Endodermal cell (in vitro differentiated cells): Measurements from ENCODE around the gene BPGM. TPM values are rescaled to one million over a fixed set of nuclear protein-coding genes. Genes with fewer than 3 reads are reported as not detected.
A peak's percentile ranks its signal among the peaks of the same experiment; 100 is the strongest.

Experiments used
- DNase-seq: peaks from one replicate; pipeline ENCODE4 v3.0.0-alpha.2; 2017
- H3K27ac ChIP-seq: 2 replicates; pipeline ENCODE4 v1.5.1; 2013; ENCODE audit warnings: mild to moderate bottlenecking, low read depth, low read length, moderate library complexity
- H3K27me3 ChIP-seq: 2 replicates; pipeline ENCODE4 v1.6.1; 2013; ENCODE audit warnings: mild to moderate bottlenecking, low read length, moderate library complexity; ENCODE audit not compliant: insufficient read depth, control insufficient read depth, poor library complexity, severe bottlenecking
- H3K36me3 ChIP-seq: 2 replicates; pipeline ENCODE4 v1.7.0; 2013; ENCODE audit warnings: mild to moderate bottlenecking, low read length, moderate library complexity; ENCODE audit not compliant: control insufficient read depth, insufficient read depth
- H3K4me1 ChIP-seq: one replicate; pipeline ENCODE4 v1.7.0; 2013; ENCODE audit warnings: low read length; ENCODE audit not compliant: control insufficient read depth, insufficient read depth
- H3K4me3 ChIP-seq: 2 replicates; pipeline ENCODE4 v1.5.1; 2013; ENCODE audit warnings: mild to moderate bottlenecking, low read length, moderate library complexity
- H3K9ac ChIP-seq: 2 replicates; pipeline ENCODE4 v1.6.1; 2013; ENCODE audit warnings: mild to moderate bottlenecking, low read length, moderate library complexity; ENCODE audit not compliant: poor library complexity, severe bottlenecking; ENCODE audit errors: extremely low read depth
- H3K9me3 ChIP-seq: 2 replicates; pipeline ENCODE4 v1.6.1; 2013; ENCODE audit warnings: mild to moderate bottlenecking, low read length, moderate library complexity; ENCODE audit not compliant: control insufficient read depth
- H3K27ac Mint-ChIP-seq: 2 replicates; pipeline ENCODE4 v1.8.0; 2020; ENCODE audit warnings: mixed read lengths
- H3K27me3 Mint-ChIP-seq: 2 replicates; pipeline ENCODE4 v1.8.0; 2021; ENCODE audit warnings: mild to moderate bottlenecking, mixed read lengths; ENCODE audit not compliant: insufficient read depth
- H3K36me3 Mint-ChIP-seq: 2 replicates; pipeline ENCODE4 v1.8.0; 2020; ENCODE audit warnings: low read depth, mixed read lengths
- H3K4me1 Mint-ChIP-seq: 2 replicates; pipeline ENCODE4 v1.8.0; 2020; ENCODE audit warnings: mixed read lengths
- H3K4me3 Mint-ChIP-seq: 2 replicates; pipeline ENCODE4 v1.8.0; 2020; ENCODE audit warnings: mild to moderate bottlenecking, moderate library complexity, mixed read lengths
- H3K9me3 Mint-ChIP-seq: 2 replicates; pipeline ENCODE4 v1.8.0; 2020; ENCODE audit warnings: mild to moderate bottlenecking, mixed read lengths
- WGBS, 2 experiments: methylation state at CpG; one replicate each; pipeline versions ENCODE4 v1.1.5 to v1.1.7; 2013; ENCODE audit warnings: missing lambda C conversion rate in 2 of 2, mixed read lengths in 1 of 2; ENCODE audit not compliant: insufficient coverage in 1 of 2, insufficient read length in 1 of 2; 5-methylcytosine and 5-hydroxymethylcytosine counted together
- total RNA-seq, 2 donors: library from RNA; stranded (reverse); fragmentation: NEBNext Ultra II Directional in 1 of 2; extraction: Animal tissue kit (Norgen Biotek cat#: 25700) in 1 of 2; gene quantifications; 2 replicates in 1 of 2; 3 replicates in 1 of 2; pipeline ENCODE4 v1.2.1, GENCODE V29; 2021
- TF ChIP-seq, protein P1 (sequence below): fragments of 200-600 bp; sonication (generic); conservative IDR thresholded peaks from 2 replicates; pipeline ENCODE4 v1.5.0; 2021; ENCODE audit warnings: antibody characterized with exemption, mild to moderate bottlenecking

The BPGM gene
- total RNA-seq, 2 donors from 2014 or later = 11.1 to 16.1 TPM

DNA sequence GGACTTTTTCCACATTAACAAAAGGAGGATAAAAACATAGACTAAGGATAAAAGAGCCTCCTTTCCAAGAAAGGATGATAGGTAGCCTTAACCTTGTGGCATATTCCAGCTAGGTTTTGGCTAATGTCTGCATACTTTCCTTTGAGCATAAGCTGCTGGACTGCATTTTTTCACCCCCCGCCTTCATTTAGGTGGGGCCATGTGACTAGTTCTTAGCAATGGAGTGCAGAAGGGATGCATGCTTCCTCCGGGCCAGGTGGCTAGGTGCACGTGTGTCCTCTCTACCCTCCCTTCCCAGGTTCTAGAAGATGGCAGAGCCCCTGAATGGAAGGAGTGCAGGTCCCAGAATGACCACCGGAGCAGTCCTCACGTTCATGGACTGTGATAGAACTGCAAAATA lies 59.8 kb downstream of the BPGM start:
- no peaks in the 10 kb centered on the region for H3K9me3 ChIP-seq
- DNase-seq = no peak
- Mint-ChIP-seq H3K9me3 (no peaks in the 10 kb centered on the region), H3K27ac (no peak overlapping the region), H3K36me3 (no peaks in the 10 kb centered on the region), H3K4me1 (peaks cover 15% of the 10 kb centered on the region), H3K27me3 (peaks cover 2% of the 10 kb centered on the region), H3K4me3 (no peak overlapping the region)
- H3K4me1 ChIP-seq = peaks cover 4% of the 10 kb centered on the region
- H3K4me3 ChIP-seq = no peak overlapping the region
- H3K36me3 ChIP-seq = no peaks in the 10 kb centered on the region
- H3K27me3 ChIP-seq = no peaks in the 10 kb centered on the region
- H3K9ac ChIP-seq = no peak overlapping the region
- TF ChIP-seq, protein P1, sequence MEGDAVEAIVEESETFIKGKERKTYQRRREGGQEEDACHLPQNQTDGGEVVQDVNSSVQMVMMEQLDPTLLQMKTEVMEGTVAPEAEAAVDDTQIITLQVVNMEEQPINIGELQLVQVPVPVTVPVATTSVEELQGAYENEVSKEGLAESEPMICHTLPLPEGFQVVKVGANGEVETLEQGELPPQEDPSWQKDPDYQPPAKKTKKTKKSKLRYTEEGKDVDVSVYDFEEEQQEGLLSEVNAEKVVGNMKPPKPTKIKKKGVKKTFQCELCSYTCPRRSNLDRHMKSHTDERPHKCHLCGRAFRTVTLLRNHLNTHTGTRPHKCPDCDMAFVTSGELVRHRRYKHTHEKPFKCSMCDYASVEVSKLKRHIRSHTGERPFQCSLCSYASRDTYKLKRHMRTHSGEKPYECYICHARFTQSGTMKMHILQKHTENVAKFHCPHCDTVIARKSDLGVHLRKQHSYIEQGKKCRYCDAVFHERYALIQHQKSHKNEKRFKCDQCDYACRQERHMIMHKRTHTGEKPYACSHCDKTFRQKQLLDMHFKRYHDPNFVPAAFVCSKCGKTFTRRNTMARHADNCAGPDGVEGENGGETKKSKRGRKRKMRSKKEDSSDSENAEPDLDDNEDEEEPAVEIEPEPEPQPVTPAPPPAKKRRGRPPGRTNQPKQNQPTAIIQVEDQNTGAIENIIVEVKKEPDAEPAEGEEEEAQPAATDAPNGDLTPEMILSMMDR = peak; percentile 56
- WGBS, 2 experiments = 86% methylated on average over 5 of the region's 5 CpGs; no CpG with 5 or more reads in 1 of the 2 experiments
- no peak overlapping the region for H3K27ac ChIP-seq

DNA sequence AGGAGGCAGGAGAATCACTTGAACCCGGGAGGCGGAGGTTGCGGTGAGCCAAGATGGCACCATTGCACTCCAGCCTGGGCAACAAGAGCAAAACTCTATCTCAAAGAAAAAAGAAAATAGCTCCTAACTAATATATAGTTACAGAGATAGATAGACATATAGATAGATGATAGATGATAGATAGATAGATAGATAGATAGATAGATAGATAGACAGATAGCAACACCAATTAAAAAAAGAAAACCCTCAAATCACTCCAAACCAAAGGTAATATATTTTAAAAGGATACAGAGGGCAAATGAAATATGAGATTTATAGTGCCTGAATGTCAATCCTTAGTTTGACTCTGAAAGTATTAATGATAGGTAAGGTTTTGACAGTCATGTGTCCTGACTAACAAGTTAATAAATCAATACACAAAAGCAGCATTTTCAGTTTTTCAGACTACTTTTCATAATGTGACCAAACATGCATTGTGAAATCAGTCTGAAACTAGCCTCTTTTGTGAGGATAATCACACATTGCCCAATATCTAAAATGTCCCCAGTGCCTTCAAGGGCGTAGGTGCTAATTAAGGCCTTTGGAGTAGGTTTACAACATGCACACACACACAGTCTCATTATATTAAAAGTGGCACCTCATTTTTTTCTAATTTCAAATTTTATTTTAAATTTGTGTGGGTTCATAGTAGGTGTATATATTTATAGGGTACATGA lies 61.2 kb downstream of the BPGM start:
- Mint-ChIP-seq H3K27ac (no peak overlapping the region), H3K36me3 (no peaks in the 10 kb centered on the region), H3K4me3 (no peak overlapping the region), H3K9me3 (no peaks in the 10 kb centered on the region), H3K27me3 (peaks cover 8% of the 10 kb centered on the region), H3K4me1 (peaks cover 15% of the 10 kb centered on the region)
- TF ChIP-seq, protein P1 = no peak
- Histone ChIP-seq H3K9ac (no peak overlapping the region), H3K27me3 (peaks cover 6% of the 10 kb centered on the region), H3K4me1 (no peaks in the 10 kb centered on the region), H3K4me3 (no peak overlapping the region), H3K9me3 (no peaks in the 10 kb centered on the region), H3K27ac (no peak overlapping the region), H3K36me3 (no peaks in the 10 kb centered on the region)
- 83 to 96% methylated on average over 1 to 4 of the region's 4 CpGs for WGBS, 2 experiments
- DNase-seq = no peak

DNA sequence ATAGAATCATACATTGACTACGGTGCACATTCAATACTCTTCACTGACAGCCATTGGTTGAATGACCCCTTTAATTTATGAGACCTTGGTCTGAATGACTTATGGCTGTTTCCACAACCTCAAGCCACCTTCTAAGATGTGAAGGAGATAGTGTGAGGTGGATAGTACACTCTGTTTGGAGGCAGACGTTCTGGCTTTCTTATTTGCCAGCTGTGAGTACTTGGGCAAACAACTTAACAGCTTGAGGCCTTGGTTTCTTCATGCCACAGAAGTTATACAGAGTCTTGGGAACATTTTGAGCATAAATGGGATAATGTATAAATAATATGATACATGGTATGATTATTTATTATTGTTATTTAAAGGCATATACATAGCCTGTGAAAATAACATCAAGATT lies 62.0 kb downstream of the BPGM start:
- TF ChIP-seq, protein P1 = no peak
- Mint-ChIP-seq H3K36me3 (no peaks in the 10 kb centered on the region), H3K27ac (no peak overlapping the region), H3K4me3 (no peak overlapping the region), H3K4me1 (peaks cover 12% of the 10 kb centered on the region), H3K27me3 (peaks cover 10% of the 10 kb centered on the region), H3K9me3 (no peaks in the 10 kb centered on the region)
- no peak overlapping the region for H3K4me3 ChIP-seq
- no peaks in the 10 kb centered on the region for H3K4me1 ChIP-seq
- no peaks in the 10 kb centered on the region for H3K36me3 ChIP-seq
- no peaks in the 10 kb centered on the region for H3K9me3 ChIP-seq
- WGBS, 2 experiments = 85% methylated on average over 2 of the region's 2 CpGs; no CpG with 5 or more reads in 1 of the 2 experiments
- no peak for DNase-seq
- no peak overlapping the region for H3K27ac ChIP-seq
- H3K9ac ChIP-seq = no peak overlapping the region
- H3K27me3 ChIP-seq = peaks cover 6% of the 10 kb centered on the region
